Choroid plexus epithelial cell (primary cell): ENCODE measurements around the gene KPNA2.

Experiments
- DNase-seq: peaks from one replicate; pipeline ENCODE4 v3.0.0-alpha.2; 2010; ENCODE audit warnings: low read depth
- H3K4me3 ChIP-seq: 2 replicates; pipeline ENCODE4 v1.5.1; 2011; ENCODE audit warnings: low read depth, mild to moderate bottlenecking, control low read depth, low read length, moderate library complexity
- TF ChIP-seq, protein P1 (sequence below): conservative IDR thresholded peaks from 2 replicates; pipeline ENCODE4 v1.5.1; 2011; ENCODE audit warnings: low read depth, mild to moderate bottlenecking, control low read depth, inconsistent platforms, low read length, moderate library complexity

The KPNA2 gene

GRCh38 chr17:68095205-68095811 is 59.8 kb downstream of the KPNA2 start:
- no peak for DNase-seq
- TF ChIP-seq, protein P1, sequence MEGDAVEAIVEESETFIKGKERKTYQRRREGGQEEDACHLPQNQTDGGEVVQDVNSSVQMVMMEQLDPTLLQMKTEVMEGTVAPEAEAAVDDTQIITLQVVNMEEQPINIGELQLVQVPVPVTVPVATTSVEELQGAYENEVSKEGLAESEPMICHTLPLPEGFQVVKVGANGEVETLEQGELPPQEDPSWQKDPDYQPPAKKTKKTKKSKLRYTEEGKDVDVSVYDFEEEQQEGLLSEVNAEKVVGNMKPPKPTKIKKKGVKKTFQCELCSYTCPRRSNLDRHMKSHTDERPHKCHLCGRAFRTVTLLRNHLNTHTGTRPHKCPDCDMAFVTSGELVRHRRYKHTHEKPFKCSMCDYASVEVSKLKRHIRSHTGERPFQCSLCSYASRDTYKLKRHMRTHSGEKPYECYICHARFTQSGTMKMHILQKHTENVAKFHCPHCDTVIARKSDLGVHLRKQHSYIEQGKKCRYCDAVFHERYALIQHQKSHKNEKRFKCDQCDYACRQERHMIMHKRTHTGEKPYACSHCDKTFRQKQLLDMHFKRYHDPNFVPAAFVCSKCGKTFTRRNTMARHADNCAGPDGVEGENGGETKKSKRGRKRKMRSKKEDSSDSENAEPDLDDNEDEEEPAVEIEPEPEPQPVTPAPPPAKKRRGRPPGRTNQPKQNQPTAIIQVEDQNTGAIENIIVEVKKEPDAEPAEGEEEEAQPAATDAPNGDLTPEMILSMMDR, result no peak
- H3K4me3 ChIP-seq, result no peak overlapping the region

- DNase-seq, result no peak
- TF ChIP-seq, protein P1, result no peak
- no peak overlapping the region for H3K4me3 ChIP-seq
These were observed 60.6 kb downstream of the KPNA2 start for GRCh38 chr17:68096111-68096510.
